GM12878 (cell line): ENCODE data around the gene WWP2. TPM values are rescaled to one million over a fixed set of nuclear protein-coding genes. Genes with fewer than 3 reads are reported as not detected.

ENCODE experiments used
- ATAC-seq: fragments of 200-7000 bp; cut with Tn5 transposase; 3 replicates; pipeline ENCODE4 v1.9.1; 2020; ENCODE audit warnings: mild to moderate bottlenecking, moderate library complexity
- BruUV-seq: library from RNA; stranded (reverse); fragments of 400-500 nt; replicated peaks from 2 replicates; lab custom pipeline; 2021; lab: Mats Ljungman, UMichigan
- CTCF ChIA-PET: fragments of 300-600 bp; sonication (Branson Sonifier 250); formaldehyde crosslinking; extraction: SDS; loops from one replicate; lab custom pipeline; 2021; ENCODE audit warnings: inconsistent platforms; lab: Yijun Ruan, JAX
- POLR2A ChIA-PET: fragments of 350-600 bp; formaldehyde crosslinking; extraction: SDS; loops from one replicate; lab custom pipeline; 2021; ENCODE audit warnings: inconsistent platforms; lab: Charles Lee
- RAD21 ChIA-PET: fragments of 300-600 bp; sonication (Branson Sonifier 250); formaldehyde crosslinking; loops from one replicate; lab custom pipeline; 2023; ENCODE audit warnings: antibody characterized with exemption; ENCODE audit not compliant: unreplicated experiment; lab: Charles Lee
- SMC1A ChIA-PET: fragments of 300-600 bp; sonication (Branson Sonifier 250); formaldehyde crosslinking; loops from one replicate; lab custom pipeline; 2023; ENCODE audit not compliant: unreplicated experiment, uncharacterized antibody; lab: Charles Lee
- DNase-seq: peaks from one replicate; pipeline ENCODE4 v3.0.0-alpha.2; 2011; ENCODE audit warnings: low read depth, low spot score
- FAIRE-seq: peaks from 3 replicates; lab custom pipeline; 2011; peaks lifted over from hg19 to GRCh38; lab: Jason Lieb, UNC
- H2AFZ ChIP-seq: 2 replicates; pipeline ENCODE4 v1.6.0; 2011; ENCODE audit warnings: low read depth, low read length, control low read depth; ENCODE audit not compliant: control insufficient read depth
- H3K27ac ChIP-seq: 2 replicates; pipeline ENCODE4 v1.5.1; 2011; ENCODE audit warnings: control low read depth; ENCODE audit not compliant: control insufficient read depth, insufficient read depth
- H3K27me3 ChIP-seq, 2 experiments: replicated peaks in 1 of 2; 2 replicates each; pipeline versions ENCODE4 v1.6.0 to v1.6.1; 2011; ENCODE audit warnings: low read length in 1 of 2; ENCODE audit not compliant: control insufficient read depth in 2 of 2, insufficient read depth in 2 of 2
- H3K36me3 ChIP-seq, 2 experiments: 2 replicates each; pipeline ENCODE4 v1.5.1; 2011; ENCODE audit warnings: low read length in 1 of 2; ENCODE audit not compliant: control insufficient read depth in 2 of 2, insufficient read depth in 2 of 2
- H3K4me1 ChIP-seq: 2 replicates; pipeline ENCODE4 v1.6.1; 2011; ENCODE audit warnings: mild to moderate bottlenecking, low read length, moderate library complexity, mixed read lengths; ENCODE audit not compliant: control insufficient read depth, insufficient read depth
- H3K4me2 ChIP-seq: 2 replicates; pipeline ENCODE4 v1.6.0; 2011; ENCODE audit warnings: control low read depth; ENCODE audit not compliant: control insufficient read depth, insufficient read depth
- H3K4me3 ChIP-seq: fragments of 200-600 bp; sonication (generic); 2 replicates; pipeline ENCODE4 v1.5.1; 2016
- H3K79me2 ChIP-seq: 2 replicates; pipeline ENCODE4 v1.6.0; 2011; ENCODE audit warnings: low read length; ENCODE audit not compliant: control insufficient read depth, insufficient read depth
- H3K9ac ChIP-seq: 2 replicates; pipeline ENCODE4 v1.8.0; 2011; ENCODE audit warnings: low read length, control low read depth, mixed read lengths; ENCODE audit not compliant: control insufficient read depth, insufficient read depth
- H3K9me3 ChIP-seq: replicated peaks from 3 replicates; pipeline ENCODE4 v1.5.1; 2011; ENCODE audit warnings: mild to moderate bottlenecking, low read length; ENCODE audit not compliant: control insufficient read depth, insufficient read depth
- H4K20me1 ChIP-seq: 2 replicates; pipeline ENCODE4 v1.6.0; 2011; ENCODE audit not compliant: control insufficient read depth, insufficient read depth
- BRCA1 ChIP-seq: IDR thresholded peaks from 2 replicates; pipeline ENCODE4 v1.6.1; 2011; ENCODE audit warnings: low read depth, low read length, improper control_type of control experiment
- CBFB ChIP-seq: IDR thresholded peaks from 2 replicates; pipeline ENCODE4 v1.6.1; 2016; ENCODE audit warnings: antibody characterized with exemption, low read depth
- CHD2 ChIP-seq: IDR thresholded peaks from 2 replicates; pipeline ENCODE4 v1.6.1; 2011; ENCODE audit warnings: low read depth, low read length, improper control_type of control experiment, borderline replicate concordance
- CHD4 ChIP-seq: fragments of 200-600 bp; sonication (generic); IDR thresholded peaks from 2 replicates; pipeline ENCODE4 v1.6.1; 2016; ENCODE audit warnings: mild to moderate bottlenecking
- IKZF2 ChIP-seq, 2 experiments: fragments of 450-650 bp; IDR thresholded peaks; 2 replicates each; pipeline ENCODE4 v1.6.1; 2017; ENCODE audit warnings: mild to moderate bottlenecking in 2 of 2, moderate library complexity in 2 of 2
- IRF3 ChIP-seq: fragments of 450-650 bp; IDR thresholded peaks from 2 replicates; pipeline ENCODE4 v1.6.1; 2014; ENCODE audit warnings: mild to moderate bottlenecking
- KAT2A ChIP-seq: conservative IDR thresholded peaks from 2 replicates; pipeline ENCODE4 v1.6.1; 2011; ENCODE audit warnings: low read depth, low read length; ENCODE audit not compliant: control insufficient read depth
- MEF2A ChIP-seq: IDR thresholded peaks from 2 replicates; pipeline ENCODE4 v1.6.1; 2011; ENCODE audit warnings: low read depth, mild to moderate bottlenecking, low read length, moderate library complexity; ENCODE audit not compliant: insufficient read depth
- MTA2 ChIP-seq: fragments of 450-650 bp; IDR thresholded peaks from 2 replicates; pipeline ENCODE4 v1.6.1; 2016; ENCODE audit warnings: low read depth, mild to moderate bottlenecking, moderate library complexity
- NRF1 ChIP-seq: conservative IDR thresholded peaks from 2 replicates; pipeline ENCODE4 v1.6.1; 2011; ENCODE audit warnings: mild to moderate bottlenecking, low read depth, low read length, improper control_type of control experiment
- RFX5 ChIP-seq: IDR thresholded peaks from 2 replicates; pipeline ENCODE4 v1.6.1; 2011; ENCODE audit warnings: low read depth, low read length, improper control_type of control experiment
- SIN3A ChIP-seq: IDR thresholded peaks from 2 replicates; pipeline ENCODE4 v1.6.1; 2012; ENCODE audit warnings: low read depth, low read length, improper control_type of control experiment
- SUPT20H ChIP-seq: IDR thresholded peaks from 2 replicates; pipeline ENCODE4 v1.6.1; 2011; ENCODE audit warnings: low read depth, mild to moderate bottlenecking, low read length, moderate library complexity, borderline replicate concordance; ENCODE audit not compliant: control insufficient read depth
- YBX1 ChIP-seq: fragments of 450-650 bp; IDR thresholded peaks from 2 replicates; pipeline ENCODE4 v1.6.1; 2016; ENCODE audit warnings: antibody characterized with exemption
- ZNF217 ChIP-seq: fragments of 450-650 bp; IDR thresholded peaks from 2 replicates; pipeline ENCODE4 v1.6.1; 2017; ENCODE audit warnings: antibody characterized with exemption, mild to moderate bottlenecking
- WGBS: methylation state at CpG from one replicate; pipeline ENCODE4 v1.1.6; 2016; ENCODE audit warnings: low lambda C conversion rate; ENCODE audit not compliant: insufficient replicate concordance, insufficient coverage; ENCODE audit errors: missing lambda C conversion rate; 5-methylcytosine and 5-hydroxymethylcytosine counted together
- in situ Hi-C: fragments of 300-500 bp; cut with MboI; formaldehyde crosslinking; loops from 9 replicates; pipeline ENCODE4 v1.14.3; 2018; ENCODE audit warnings: mixed read lengths
- intact Hi-C: fragments of 100-400 bp; cut with micrococcal nuclease; formaldehyde crosslinking; loops from one replicate; pipeline ENCODE4 v1.14.2; 2022; ENCODE audit not compliant: unreplicated experiment
- polyA plus RNA-seq, 11 experiments: library from polyadenylated mRNA; depleted of rRNA in 4 of 11; unstranded in 6 of 11; stranded (reverse) in 5 of 11; fragments of >200 nt; fragmentation: Nextera tagmentation in 4 of 11; fragmentation: Illumina TruSeq in 1 of 11; extraction: Ambion mirVana in 4 of 11; extraction: Trizol in 1 of 11; gene quantifications; 1 replicate in 1 of 11; 2 replicates in 10 of 11; pipeline versions ENCODE4 v1.2.1 to v1.2.3, GENCODE V29; 2011 to 2016; ENCODE audit warnings: inconsistent platforms in 2 of 11, missing spikeins in 2 of 11, low read depth in 1 of 11
- total RNA-seq, 4 experiments: library from RNA; depleted of rRNA in 3 of 4; stranded (reverse); fragments of >200 nt in 3 of 4; fragmentation: Illumina TruSeq in 1 of 4; extraction: Trizol in 1 of 4; gene quantifications; 2 replicates each; pipeline versions ENCODE4 v1.2.1 to v1.2.3, GENCODE V29; 2013 to 2021
- TF ChIP-seq, protein P1 (sequence below): fragments of 450-650 bp; IDR thresholded peaks from 2 replicates; pipeline ENCODE4 v1.6.1; 2018; ENCODE audit warnings: borderline replicate concordance, mild to moderate bottlenecking; ENCODE audit not compliant: partially characterized antibody

The WWP2 gene
- total and polyA plus RNA-seq, 10 of the 15 experiments (the other 5 are each of a cell fraction or from before 2014, with no cell fraction given): 2.8 to 47.0 (median 23.8) TPM

GRCh38 chr16:69909043-69909442, 146.9 kb downstream of the WWP2 start:
- ATAC-seq (no peak), FAIRE-seq (no peak), DNase-seq (no peak)
- peaks cover 4 to 9% of the 10 kb centered on the region in 2 experiments; a peak in 3 of 4 replicates for H3K36me3 ChIP-seq
- BruUV-seq: no TSS peak
- intact Hi-C loops: no loop called here
- in situ Hi-C loops: no loop called here
- no peaks in the 10 kb centered on the region for H3K4me1 ChIP-seq
- no peak overlapping the region for H3K9ac ChIP-seq
- no peaks in the 10 kb centered on the region for H3K79me2 ChIP-seq
- H3K4me2 ChIP-seq: no peak overlapping the region
- ChIA-PET SMC1A (interaction anchor here (1.2 kb wide), 1 partner anchor 13 kb away, joined by 3 read pairs; no protein-coding TSS in a partner anchor), POLR2A (no interaction called here), CTCF (no interaction called here), RAD21 (no interaction called here)
- H2AFZ ChIP-seq: no peak overlapping the region
- WGBS: 97% methylated on average over 8 of the region's 8 CpGs
- TF ChIP-seq CBFB (no peak), YBX1 (no peak), IKZF2 (IDR thresholded peaks at IDR 0.05) (no peak), KAT2A (no peak), CHD4 (no peak), CHD2 (no peak), MTA2 (no peak), RFX5 (no peak), BRCA1 (no peak)
- H3K9me3 ChIP-seq: no peaks in the 10 kb centered on the region
- H3K4me3 ChIP-seq: no peak overlapping the region
- no peaks in the 10 kb centered on the region for H4K20me1 ChIP-seq
- no peaks in the 10 kb centered on the region for H3K27me3 ChIP-seq
- no peak overlapping the region for H3K27ac ChIP-seq

DNA sequence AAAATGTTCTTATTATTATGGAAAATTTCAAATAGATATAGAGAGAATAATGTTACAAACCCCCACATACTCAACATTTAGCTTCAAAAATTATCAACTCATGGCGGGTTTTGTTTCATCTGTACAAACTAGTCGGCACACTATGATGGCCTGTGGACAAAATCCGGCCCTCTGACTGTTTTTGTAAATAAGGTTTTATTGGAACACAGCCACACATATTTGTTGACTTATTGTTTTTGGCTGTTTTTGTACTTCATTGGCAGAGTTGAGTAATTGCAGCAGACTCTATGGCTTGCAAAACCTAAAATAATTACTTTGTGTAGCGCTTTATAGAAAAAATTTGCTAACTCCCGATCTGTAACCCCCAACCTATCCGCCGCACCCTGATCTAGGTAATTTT, 147.6 kb downstream of the WWP2 start:
- H3K36me3 ChIP-seq: peaks cover 4 to 9% of the 10 kb centered on the region in 2 experiments; a peak in 3 of 4 replicates
- H4K20me1 ChIP-seq: no peaks in the 10 kb centered on the region
- intact Hi-C loops: no loop called here
- 97% methylated on average over 7 of the region's 7 CpGs for WGBS
- POLR2A ChIA-PET: no interaction called here
- H3K27me3 ChIP-seq: no peaks in the 10 kb centered on the region
- H3K27ac ChIP-seq: no peak overlapping the region
- H3K4me2 ChIP-seq: no peak overlapping the region
- FAIRE-seq (no peak), DNase-seq (no peak), ATAC-seq (no peak)
- no peaks in the 10 kb centered on the region for H3K4me1 ChIP-seq
- RAD21 ChIA-PET: no interaction called here
- no peak overlapping the region for H2AFZ ChIP-seq
- H3K4me3 ChIP-seq: no peak overlapping the region
- CTCF ChIA-PET: no interaction called here
- H3K79me2 ChIP-seq: no peaks in the 10 kb centered on the region
- in situ Hi-C loops: no loop called here
- H3K9ac ChIP-seq: no peak overlapping the region
- SMC1A ChIA-PET: interaction anchor here (1.2 kb wide), 1 partner anchor 13 kb away, joined by 3 read pairs; no protein-coding TSS in a partner anchor
- BruUV-seq: no TSS peak
- H3K9me3 ChIP-seq: no peaks in the 10 kb centered on the region
- TF ChIP-seq ZNF217 (no peak), YBX1 (no peak), SUPT20H (no peak), SIN3A (no peak), NRF1 (no peak), MEF2A (no peak), IRF3 (no peak)
- TF ChIP-seq, protein P1, sequence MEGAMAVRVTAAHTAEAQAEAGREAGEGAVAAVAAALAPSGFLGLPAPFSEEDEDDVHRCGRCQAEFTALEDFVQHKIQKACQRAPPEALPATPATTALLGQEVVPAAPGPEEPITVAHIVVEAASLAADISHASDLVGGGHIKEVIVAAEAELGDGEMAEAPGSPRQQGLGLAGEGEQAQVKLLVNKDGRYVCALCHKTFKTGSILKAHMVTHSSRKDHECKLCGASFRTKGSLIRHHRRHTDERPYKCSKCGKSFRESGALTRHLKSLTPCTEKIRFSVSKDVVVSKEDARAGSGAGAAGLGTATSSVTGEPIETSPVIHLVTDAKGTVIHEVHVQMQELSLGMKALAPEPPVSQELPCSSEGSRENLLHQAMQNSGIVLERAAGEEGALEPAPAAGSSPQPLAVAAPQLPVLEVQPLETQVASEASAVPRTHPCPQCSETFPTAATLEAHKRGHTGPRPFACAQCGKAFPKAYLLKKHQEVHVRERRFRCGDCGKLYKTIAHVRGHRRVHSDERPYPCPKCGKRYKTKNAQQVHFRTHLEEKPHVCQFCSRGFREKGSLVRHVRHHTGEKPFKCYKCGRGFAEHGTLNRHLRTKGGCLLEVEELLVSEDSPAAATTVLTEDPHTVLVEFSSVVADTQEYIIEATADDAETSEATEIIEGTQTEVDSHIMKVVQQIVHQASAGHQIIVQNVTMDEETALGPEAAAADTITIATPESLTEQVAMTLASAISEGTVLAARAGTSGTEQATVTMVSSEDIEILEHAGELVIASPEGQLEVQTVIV: no peak
